ENCODE results near the gene MGAT5B. TPM values are rescaled to one million over a fixed set of nuclear protein-coding genes. Genes with fewer than 3 reads are reported as not detected.

The MGAT5B gene
- total RNA-seq (37.8 and 41.4 TPM in 2 replicates), polyA plus RNA-seq (0.15 TPM in 1 of 2 replicates, not detected in the other), polyA minus RNA-seq (not detected in 2 replicates)
- total RNA-seq (2013), result not detected

DNA sequence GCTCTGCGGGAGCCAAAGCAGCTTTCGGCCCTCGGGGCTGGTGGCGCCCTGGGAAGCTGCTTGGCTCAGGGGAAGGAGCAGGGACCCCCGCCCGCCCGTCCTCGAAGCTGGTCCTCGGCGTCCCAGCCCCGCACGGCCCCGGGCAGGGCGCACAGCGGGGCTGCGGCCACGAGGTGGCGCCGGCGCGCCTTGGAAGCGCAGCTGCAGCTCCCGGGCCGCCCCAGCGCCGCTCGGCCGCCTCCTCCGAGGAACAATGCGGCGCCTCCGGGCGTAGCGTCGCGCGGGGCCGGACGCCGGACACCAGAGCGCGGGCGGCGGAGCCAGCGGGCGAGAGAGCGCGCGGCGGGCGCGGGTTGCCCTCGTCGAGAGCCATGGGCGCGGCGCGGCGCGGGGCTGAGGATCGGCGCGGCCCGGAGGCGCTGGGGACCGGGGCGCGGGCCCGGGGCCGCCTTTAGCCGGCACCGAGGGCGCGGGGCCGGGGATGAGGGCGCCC is at the start of gene MGAT5B:
TSS of gene MGAT5B (plus strand) at position 229 of the 493 bp plus-strand sequence. CDS start 626 bp downstream, outside the sequence.
- H3K4me3 Mint-ChIP-seq, result peak within 1 kb of the TSS; percentile 84
- no peak within 1 kb of the TSS for H3K9ac ChIP-seq (ENCODE audit: low read length)
- peak; percentile 92 for ATAC-seq (ENCODE audit: low read depth)

GRCh38 chr17:76820039-76820438 is 48.2 kb upstream of the MGAT5B start:
- H3K27me3 Mint-ChIP-seq, result peaks cover 25% of the 10 kb centered on the region
- no peak overlapping the region for H3K27ac Mint-ChIP-seq
- no peaks in the 10 kb centered on the region for H3K9me3 Mint-ChIP-seq (ENCODE audit: insufficient read depth)
- no peak overlapping the region for H3K9ac ChIP-seq (ENCODE audit: low read length)
- H4K20me1 ChIP-seq (ENCODE audit: control insufficient read depth, insufficient read depth, low read length, poor library complexity, severe bottlenecking), result no peaks in the 10 kb centered on the region
- H3K27ac ChIP-seq (ENCODE audit: low read length in 2 of 2), result no peak overlapping the region
- ATAC-seq (ENCODE audit: low read depth), result peak; percentile 51
- DNase-seq, result no peak
- ChIA-PET CTCF (no interaction called here), POLR2A (no interaction called here)
- no peak overlapping the region for H2AFZ ChIP-seq (ENCODE audit: insufficient read depth, low read depth, low read length, poor library complexity, severe bottlenecking)
- no peak overlapping the region for H3K4me3 Mint-ChIP-seq
- WGBS (ENCODE audit: insufficient coverage), result no CpG with 5 or more reads among the region's 1 CpG
- H3K4me3 ChIP-seq (ENCODE audit: control extremely low read depth in 1 of 5, extremely low read depth in 1 of 5, insufficient read depth in 1 of 5, low read depth in 2 of 5, low read length in 4 of 5), result no peak overlapping the region
- no peaks in the 10 kb centered on the region for H3K79me2 ChIP-seq (ENCODE audit: control insufficient read depth, insufficient read depth, low read length)
- intact Hi-C loops (cut with micrococcal nuclease), result no loop called here
- peaks cover 11% of the 10 kb centered on the region for H3K4me1 Mint-ChIP-seq
- no peaks in the 10 kb centered on the region for H3K9me3 ChIP-seq (ENCODE audit: control extremely low read depth in 1 of 3, control insufficient read depth in 2 of 3, insufficient read depth in 1 of 3, low read length in 2 of 3)
- H3K4me2 ChIP-seq (replicated peaks; ENCODE audit: low read depth, low read length, poor library complexity, severe bottlenecking), result peak overlapping the region; percentile 30
- H3K27me3 ChIP-seq (replicated peaks in 1 of 4; ENCODE audit: control extremely low read depth in 1 of 4, control insufficient read depth in 3 of 4, insufficient read depth in 4 of 4, low read length in 3 of 4), result peaks cover 0 to 3% (median 0%) of the 10 kb centered on the region in 4 experiments
- no peak for TF ChIP-seq EZH2 (IDR thresholded peaks at IDR 0.05; ENCODE audit: borderline replicate concordance, insufficient read depth, low read depth, low read length, poor library complexity, severe bottlenecking)
- TF ChIP-seq, protein P1, sequence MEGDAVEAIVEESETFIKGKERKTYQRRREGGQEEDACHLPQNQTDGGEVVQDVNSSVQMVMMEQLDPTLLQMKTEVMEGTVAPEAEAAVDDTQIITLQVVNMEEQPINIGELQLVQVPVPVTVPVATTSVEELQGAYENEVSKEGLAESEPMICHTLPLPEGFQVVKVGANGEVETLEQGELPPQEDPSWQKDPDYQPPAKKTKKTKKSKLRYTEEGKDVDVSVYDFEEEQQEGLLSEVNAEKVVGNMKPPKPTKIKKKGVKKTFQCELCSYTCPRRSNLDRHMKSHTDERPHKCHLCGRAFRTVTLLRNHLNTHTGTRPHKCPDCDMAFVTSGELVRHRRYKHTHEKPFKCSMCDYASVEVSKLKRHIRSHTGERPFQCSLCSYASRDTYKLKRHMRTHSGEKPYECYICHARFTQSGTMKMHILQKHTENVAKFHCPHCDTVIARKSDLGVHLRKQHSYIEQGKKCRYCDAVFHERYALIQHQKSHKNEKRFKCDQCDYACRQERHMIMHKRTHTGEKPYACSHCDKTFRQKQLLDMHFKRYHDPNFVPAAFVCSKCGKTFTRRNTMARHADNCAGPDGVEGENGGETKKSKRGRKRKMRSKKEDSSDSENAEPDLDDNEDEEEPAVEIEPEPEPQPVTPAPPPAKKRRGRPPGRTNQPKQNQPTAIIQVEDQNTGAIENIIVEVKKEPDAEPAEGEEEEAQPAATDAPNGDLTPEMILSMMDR (IDR thresholded peaks at IDR 0.05), result no peak
- H3K4me1 ChIP-seq (ENCODE audit: control insufficient read depth in 2 of 2, insufficient read depth in 2 of 2, low read length in 2 of 2), result peaks cover 0 to 8% of the 10 kb centered on the region in 2 donors
- H3K36me3 ChIP-seq (replicated peaks in 1 of 2; ENCODE audit: control extremely low read depth in 1 of 2, control insufficient read depth in 1 of 2, extremely low read depth in 1 of 2, insufficient read depth in 2 of 2, low read length in 1 of 2), result no peaks in the 10 kb centered on the region

More for the DNA sequence above, at the start of gene MGAT5B:
- Histone ChIP-seq H4K20me1 (ENCODE audit: control insufficient read depth, insufficient read depth, low read length, poor library complexity, severe bottlenecking) (no peaks in the 10 kb centered on the region), H2AFZ (ENCODE audit: insufficient read depth, low read depth, low read length, poor library complexity, severe bottlenecking) (peak within 1 kb of the TSS; percentile 38), H3K27me3 (replicated peaks in 1 of 4; ENCODE audit: control extremely low read depth in 1 of 4, control insufficient read depth in 3 of 4, insufficient read depth in 4 of 4, low read length in 3 of 4) (peaks cover 0 to 43% (median 12%) of the 10 kb centered on the region in 4 experiments), H3K27ac (ENCODE audit: low read length in 2 of 2) (no peak within 1 kb of the TSS), H3K4me1 (ENCODE audit: control insufficient read depth in 2 of 2, insufficient read depth in 2 of 2, low read length in 2 of 2) (peaks cover 12 to 17% of the 10 kb centered on the region in 2 donors), H3K9me3 (ENCODE audit: control extremely low read depth in 1 of 3, control insufficient read depth in 2 of 3, insufficient read depth in 1 of 3, low read length in 2 of 3) (no peaks in the 10 kb centered on the region), H3K36me3 (replicated peaks in 1 of 2; ENCODE audit: control extremely low read depth in 1 of 2, control insufficient read depth in 1 of 2, extremely low read depth in 1 of 2, insufficient read depth in 2 of 2, low read length in 1 of 2) (no peaks in the 10 kb centered on the region), H3K4me3 (ENCODE audit: control extremely low read depth in 1 of 5, extremely low read depth in 1 of 5, insufficient read depth in 1 of 5, low read depth in 2 of 5, low read length in 4 of 5) (peak within 1 kb of the TSS in 3 of 5 experiments; percentile 5 to 45 (median 20)), H3K79me2 (ENCODE audit: control insufficient read depth, insufficient read depth, low read length) (no peaks in the 10 kb centered on the region), H3K4me2 (replicated peaks; ENCODE audit: low read depth, low read length, poor library complexity, severe bottlenecking) (peak within 1 kb of the TSS; percentile 83)
- ChIA-PET POLR2A (interaction anchor here (0.5 to 1.6 kb wide), 2 partner anchors 188 to 211 kb away, joined by 6 to 10 read pairs; no protein-coding TSS in a partner anchor), CTCF (interaction anchor here (0.6 to 12.2 kb wide), 29 partner anchors 9 to 1174 kb away, joined by 3 to 426 read pairs (median 4); no protein-coding TSS in a partner anchor)
- Mint-ChIP-seq H3K27ac (peak within 1 kb of the TSS; percentile 6), H3K27me3 (peaks cover 38% of the 10 kb centered on the region), H3K4me1 (peaks cover 17% of the 10 kb centered on the region), H3K9me3 (ENCODE audit: insufficient read depth) (no peaks in the 10 kb centered on the region)
- DNase-seq, result peak; percentile 85
- intact Hi-C loops (cut with micrococcal nuclease), result loop anchor here (1.0 to 5.0 kb wide), 4 partner anchors 89 to 379 kb away; no protein-coding TSS in a partner anchor
- TF ChIP-seq, protein P1 (IDR thresholded peaks at IDR 0.05), result peak; percentile 79
- TF ChIP-seq EZH2 (IDR thresholded peaks at IDR 0.05; ENCODE audit: borderline replicate concordance, insufficient read depth, low read depth, low read length, poor library complexity, severe bottlenecking), result no peak
- WGBS (ENCODE audit: insufficient coverage), result under 1% methylated on average over 76 of the region's 76 CpGs

Data from B cell (primary cell).